ENCODE measurements around the gene CFAP44. TPM values are rescaled to one million over a fixed set of nuclear protein-coding genes. Genes with fewer than 3 reads are reported as not detected.

CFAP44 gene
- total RNA-seq, 1 experiment from 2014 or later = 3.7 TPM

- Histone ChIP-seq H3T11ph (ENCODE audit: low read length) (no peak overlapping the region), H3K23ac (ENCODE audit: insufficient read length, low read depth, low read length) (no peak overlapping the region), H2AK5ac (ENCODE audit: insufficient read length, low read length) (no peak overlapping the region), H3K27ac (ENCODE audit: insufficient read length, low read depth, low read length) (no peak overlapping the region), H3K27me3 (ENCODE audit: insufficient read depth, low read length) (no peaks in the 10 kb centered on the region), H3K9me3 (ENCODE audit: control insufficient read depth, low read depth, low read length) (no peaks in the 10 kb centered on the region), H2BK120ac (ENCODE audit: low read depth, low read length, poor library complexity, severe bottlenecking) (no peak overlapping the region), H2AFZ (ENCODE audit: low read length) (no peak overlapping the region), H3K79me2 (ENCODE audit: insufficient read depth, low read length) (no peaks in the 10 kb centered on the region), H2BK15ac (ENCODE audit: low read depth, low read length) (no peak overlapping the region), H2BK20ac (ENCODE audit: low read depth, low read length, poor library complexity, severe bottlenecking) (no peak overlapping the region), H4K20me1 (ENCODE audit: control insufficient read depth, insufficient read depth, insufficient read length) (no peaks in the 10 kb centered on the region), H3K23me2 (ENCODE audit: insufficient read length, low read depth, low read length, poor library complexity, severe bottlenecking) (peaks cover 4% of the 10 kb centered on the region), H3K4ac (ENCODE audit: low read depth, low read length) (no peak overlapping the region), H3K14ac (ENCODE audit: insufficient read depth, low read length) (no peak overlapping the region), H3K4me1 (ENCODE audit: insufficient read depth, low read length) (no peaks in the 10 kb centered on the region), H3K56ac (ENCODE audit: insufficient read length, low read depth, low read length) (no peak overlapping the region), H3K18ac (ENCODE audit: insufficient read length, low read depth, low read length) (no peak overlapping the region), H4K5ac (ENCODE audit: insufficient read length, low read depth, low read length) (no peak overlapping the region), H2BK12ac (ENCODE audit: insufficient read length, low read depth, low read length) (no peak overlapping the region), H4K8ac (replicated peaks; ENCODE audit: insufficient read length, low read depth, low read length) (no peak overlapping the region), H3K4me2 (ENCODE audit: insufficient read depth, insufficient read length, low read length) (no peak overlapping the region), H4K91ac (ENCODE audit: insufficient read length, low read depth, low read length) (no peak overlapping the region), H3K9ac (ENCODE audit: extremely low read depth, insufficient read length, low read length) (no peak overlapping the region), H3K79me1 (ENCODE audit: insufficient read depth, low read depth, low read length, poor library complexity, severe bottlenecking) (no peaks in the 10 kb centered on the region), H2BK5ac (ENCODE audit: insufficient read length, low read length) (no peak overlapping the region)
- no peaks in the 10 kb centered on the region; a peak in 1 of 7 replicates for H3K36me3 Mint-ChIP-seq (ENCODE audit: insufficient read depth in 1 of 3, low read depth in 3 of 3)
- no peaks in the 10 kb centered on the region for H3K27me3 Mint-ChIP-seq (ENCODE audit: low read depth)
- H3K9me3 Mint-ChIP-seq = no peaks in the 10 kb centered on the region
- H3K4me1 Mint-ChIP-seq = peaks cover 2 to 3% of the 10 kb centered on the region in 2 experiments; a peak in 3 of 4 replicates
- WGBS (ENCODE audit: extremely low coverage, insufficient read length, low lambda C conversion rate) = no CpG with 5 or more reads among the region's 1 CpG
- TF ChIP-seq CTCF (conservative IDR thresholded peaks at IDR 0.05) = no peak
- no peak overlapping the region for H3K27ac Mint-ChIP-seq
- no peak for DNase-seq
- H3K4me3 Mint-ChIP-seq = no peak overlapping the region
These were observed 4.5 kb downstream of the CFAP44 start for GRCh38 chr3:113436809-113437208.

Measured in H9 (cell line).